OCI-LY7 (cell line): ENCODE data around the gene SIK3. TPM values are rescaled to one million over a fixed set of nuclear protein-coding genes. Genes with fewer than 3 reads are reported as not detected.
"Not testable (repeated sequence)": the region's sequence is repeated elsewhere in the genome, so short reads cannot be mapped to it uniquely, and the experiment has no call there.

Source experiments
- BruUV-seq: library from RNA; stranded (reverse); fragments of 400-500 nt; replicated peaks from 2 replicates; lab custom pipeline; 2021; lab: Mats Ljungman, UMichigan
- CTCF ChIA-PET: fragments of 300-600 bp; sonication (Branson Sonifier 250); formaldehyde crosslinking; loops from one replicate; lab custom pipeline; 2022; ENCODE audit warnings: antibody characterized with exemption; ENCODE audit not compliant: unreplicated experiment; lab: Charles Lee
- POLR2A ChIA-PET: fragments of 300-600 bp; sonication (Branson Sonifier 250); formaldehyde crosslinking; loops from one replicate; lab custom pipeline; 2022; ENCODE audit warnings: antibody characterized with exemption; lab: Charles Lee
- DNase-seq: peaks from one replicate; pipeline ENCODE4 v3.0.0-alpha.2; 2015; ENCODE audit warnings: low spot score
- H2AFZ ChIP-seq: fragments of 200-600 bp; sonication (generic), shearing (Covaris generic); 2 replicates; pipeline ENCODE4 v1.6.1; 2014; ENCODE audit warnings: mild to moderate bottlenecking, antibody characterized with exemption, low read length, moderate library complexity
- H3K27ac ChIP-seq: fragments of 200-600 bp; sonication (generic); 2 replicates; pipeline ENCODE4 v1.5.1; 2014; ENCODE audit warnings: mixed run types, low read depth, mild to moderate bottlenecking, moderate library complexity, low read length, inconsistent platforms; ENCODE audit not compliant: poor library complexity, severe bottlenecking
- H3K36me3 ChIP-seq: fragments of 200-600 bp; sonication (generic); 2 replicates; pipeline ENCODE4 v1.6.1; 2014; ENCODE audit warnings: mild to moderate bottlenecking, antibody characterized with exemption, low read length, moderate library complexity, mixed read lengths; ENCODE audit not compliant: insufficient read depth
- H3K4me1 ChIP-seq: fragments of 200-600 bp; sonication (generic); 2 replicates; pipeline ENCODE4 v1.5.1; 2014; ENCODE audit warnings: mild to moderate bottlenecking, low read length; ENCODE audit not compliant: insufficient read depth, poor library complexity, severe bottlenecking
- H3K4me2 ChIP-seq: fragments of 200-600 bp; sonication (generic); 2 replicates; pipeline ENCODE4 v1.6.1; 2014; ENCODE audit warnings: mild to moderate bottlenecking, low read length
- H3K4me3 ChIP-seq: fragments of 200-600 bp; sonication (generic); 2 replicates; pipeline ENCODE4 v1.5.1; 2014; ENCODE audit warnings: mild to moderate bottlenecking, low read depth, low read length; ENCODE audit not compliant: poor library complexity, severe bottlenecking
- H3K79me2 ChIP-seq: fragments of 200-600 bp; sonication (generic); 2 replicates; pipeline ENCODE4 v1.6.1; 2016; ENCODE audit warnings: low read depth, mild to moderate bottlenecking, low read length, moderate library complexity, mixed read lengths; ENCODE audit not compliant: insufficient read depth
- H3K9me2 ChIP-seq: fragments of 200-600 bp; sonication (generic); 2 replicates; pipeline ENCODE4 v1.6.1; 2016; ENCODE audit warnings: mild to moderate bottlenecking, low read length, mixed read lengths; ENCODE audit not compliant: insufficient read depth
- H3K9me3 ChIP-seq: fragments of 200-600 bp; sonication (generic); 2 replicates; pipeline ENCODE4 v1.6.1; 2014; ENCODE audit warnings: mild to moderate bottlenecking, mixed run types, low read length, mixed read lengths
- H4K20me1 ChIP-seq: fragments of 200-600 bp; sonication (generic); 2 replicates; pipeline ENCODE4 v1.6.1; 2014; ENCODE audit warnings: mild to moderate bottlenecking, antibody characterized with exemption, low read length, moderate library complexity, mixed read lengths; ENCODE audit not compliant: insufficient read depth
- EZH2phosphoT487 ChIP-seq: fragments of 200-600 bp; sonication (generic); IDR thresholded peaks from 2 replicates; pipeline ENCODE4 v1.6.1; 2018; ENCODE audit warnings: low read depth, borderline replicate concordance, mild to moderate bottlenecking, mixed run types, antibody characterized with exemption, low read length, moderate library complexity, mixed read lengths
- intact Hi-C: fragments of 100-400 bp; cut with micrococcal nuclease; formaldehyde crosslinking; loops from one replicate; pipeline ENCODE4 v1.10.0; 2022; ENCODE audit not compliant: unreplicated experiment
- total RNA-seq, 2 experiments: library from RNA; depleted of rRNA in 1 of 2; stranded (reverse); fragments of >200 nt in 1 of 2; shearing (Covaris generic) in 1 of 2; gene quantifications; 2 replicates each; pipeline ENCODE4 v1.2.3, GENCODE V29; 2014 to 2022
- TF ChIP-seq, protein P1 (sequence below): fragments of 200-600 bp; sonication (generic); conservative IDR thresholded peaks from 2 replicates; pipeline ENCODE4 v1.5.1; 2014; ENCODE audit warnings: mild to moderate bottlenecking, antibody characterized with exemption, low read length, moderate library complexity, mixed read lengths

Gene SIK3
- total RNA-seq, 2 experiments from 2014 or later, result 29.3 to 72.9 TPM

DNA sequence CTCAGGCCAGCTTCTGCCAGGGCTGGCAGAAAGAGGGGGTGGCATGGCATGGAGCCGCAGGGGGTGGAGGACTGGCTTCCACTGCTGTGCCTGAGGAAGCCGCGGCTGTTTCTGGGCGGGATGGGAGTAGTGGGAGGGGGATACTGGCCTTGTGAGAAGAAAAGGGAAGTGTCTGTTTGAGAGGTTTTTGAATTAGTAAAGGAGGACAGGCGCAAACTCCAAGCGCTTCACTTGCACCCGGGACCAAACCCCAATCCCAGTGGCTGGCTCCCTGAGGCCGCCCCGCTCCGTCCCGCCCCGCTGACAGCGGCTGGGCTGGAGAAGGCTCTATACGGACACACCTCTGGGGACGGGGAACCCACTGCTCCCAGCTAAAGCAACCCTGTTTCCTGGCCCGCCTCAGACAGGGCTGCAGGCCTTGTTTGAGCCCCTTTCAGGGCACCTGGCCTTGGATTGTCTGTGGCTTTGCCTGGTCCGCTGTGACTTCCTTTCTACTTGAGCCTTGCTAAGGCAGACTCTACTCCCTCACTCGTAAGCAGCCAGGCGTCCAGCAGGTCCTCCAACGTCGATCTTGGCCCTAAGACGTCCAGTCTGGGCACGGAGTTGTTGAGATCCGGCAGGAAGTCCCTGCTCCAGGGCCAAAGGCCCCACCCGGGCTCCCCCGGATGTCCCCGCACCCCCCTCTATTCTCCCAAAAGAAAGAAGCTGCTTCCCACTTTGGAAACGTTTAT, 263.0 kb downstream of the SIK3 start:
- H3K4me3 ChIP-seq, result peak overlapping the region; percentile 41
- H3K9me3 ChIP-seq, result no peaks in the 10 kb centered on the region
- intact Hi-C loops, result loop anchor here (5.0 kb wide), 1 partner anchor 43 kb away; the partner anchor contains the start of gene APOA5
- peak; percentile 27 for DNase-seq
- no peaks in the 10 kb centered on the region for H3K9me2 ChIP-seq
- no peaks in the 10 kb centered on the region for H4K20me1 ChIP-seq
- no peaks in the 10 kb centered on the region for H3K79me2 ChIP-seq
- H3K4me2 ChIP-seq, result peak overlapping the region; percentile 59
- BruUV-seq, result no TSS peak
- POLR2A ChIA-PET, result interaction anchor here (0.6 to 2.6 kb wide), 8 partner anchors 12 to 457 kb away, joined by 3 to 5 read pairs (median 4); partner anchors contain the start of gene APOA4
- H3K4me1 ChIP-seq, result peaks cover 13% of the 10 kb centered on the region
- CTCF ChIA-PET, result interaction anchor here (0.7 to 1.1 kb wide), 5 partner anchors 42 to 269 kb away, joined by 3 to 5 read pairs (median 3); partner anchors contain the start of genes APOA5 and ZPR1
- peak overlapping the region; percentile 80 for H2AFZ ChIP-seq
- no peak for TF ChIP-seq EZH2phosphoT487
- TF ChIP-seq, protein P1, sequence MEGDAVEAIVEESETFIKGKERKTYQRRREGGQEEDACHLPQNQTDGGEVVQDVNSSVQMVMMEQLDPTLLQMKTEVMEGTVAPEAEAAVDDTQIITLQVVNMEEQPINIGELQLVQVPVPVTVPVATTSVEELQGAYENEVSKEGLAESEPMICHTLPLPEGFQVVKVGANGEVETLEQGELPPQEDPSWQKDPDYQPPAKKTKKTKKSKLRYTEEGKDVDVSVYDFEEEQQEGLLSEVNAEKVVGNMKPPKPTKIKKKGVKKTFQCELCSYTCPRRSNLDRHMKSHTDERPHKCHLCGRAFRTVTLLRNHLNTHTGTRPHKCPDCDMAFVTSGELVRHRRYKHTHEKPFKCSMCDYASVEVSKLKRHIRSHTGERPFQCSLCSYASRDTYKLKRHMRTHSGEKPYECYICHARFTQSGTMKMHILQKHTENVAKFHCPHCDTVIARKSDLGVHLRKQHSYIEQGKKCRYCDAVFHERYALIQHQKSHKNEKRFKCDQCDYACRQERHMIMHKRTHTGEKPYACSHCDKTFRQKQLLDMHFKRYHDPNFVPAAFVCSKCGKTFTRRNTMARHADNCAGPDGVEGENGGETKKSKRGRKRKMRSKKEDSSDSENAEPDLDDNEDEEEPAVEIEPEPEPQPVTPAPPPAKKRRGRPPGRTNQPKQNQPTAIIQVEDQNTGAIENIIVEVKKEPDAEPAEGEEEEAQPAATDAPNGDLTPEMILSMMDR, result no peak
- H3K27ac ChIP-seq, result no peak overlapping the region
- no peaks in the 10 kb centered on the region for H3K36me3 ChIP-seq

DNA sequence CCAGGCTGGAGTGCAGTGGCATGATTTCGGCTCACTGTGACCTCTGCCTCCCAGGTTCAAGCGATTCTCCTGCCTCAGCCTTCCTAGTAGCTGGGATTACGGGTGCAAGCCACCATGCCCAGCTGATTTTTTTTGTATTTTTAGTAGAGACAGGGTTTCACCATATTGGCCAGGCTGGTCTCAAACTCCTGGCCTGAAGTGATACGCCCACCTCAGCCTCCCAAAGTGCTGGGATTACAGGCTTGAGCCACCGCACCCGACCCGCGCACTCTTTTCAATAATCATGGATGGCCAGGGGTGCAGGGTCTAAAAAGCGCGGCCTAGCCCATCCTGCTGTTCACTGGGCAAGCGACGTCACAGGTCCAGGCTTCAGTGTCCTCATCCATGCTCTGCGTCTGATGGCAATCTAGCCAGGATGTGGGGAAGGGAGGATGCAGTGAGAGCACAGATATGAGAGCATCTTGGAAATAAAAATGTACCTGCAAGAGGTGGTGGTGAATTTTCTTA, 263.6 kb downstream of the SIK3 start:
- H3K4me3 ChIP-seq, H3K36me3 ChIP-seq, H4K20me1 ChIP-seq, H3K27ac ChIP-seq, CTCF ChIA-PET, H2AFZ ChIP-seq, H3K4me2 ChIP-seq, H3K79me2 ChIP-seq, H3K9me2 ChIP-seq, H3K9me3 ChIP-seq, DNase-seq, BruUV-seq: not testable (repeated sequence)
- H3K4me1 ChIP-seq, result peaks cover 13% of the 10 kb centered on the region
- intact Hi-C loops, result loop anchor here (5.0 kb wide), 1 partner anchor 42 kb away; the partner anchor contains the start of gene APOA5
- POLR2A ChIA-PET, result interaction anchor here (0.6 kb wide), 1 partner anchor 524 kb away, joined by 3 read pairs; no protein-coding TSS in a partner anchor

DNA sequence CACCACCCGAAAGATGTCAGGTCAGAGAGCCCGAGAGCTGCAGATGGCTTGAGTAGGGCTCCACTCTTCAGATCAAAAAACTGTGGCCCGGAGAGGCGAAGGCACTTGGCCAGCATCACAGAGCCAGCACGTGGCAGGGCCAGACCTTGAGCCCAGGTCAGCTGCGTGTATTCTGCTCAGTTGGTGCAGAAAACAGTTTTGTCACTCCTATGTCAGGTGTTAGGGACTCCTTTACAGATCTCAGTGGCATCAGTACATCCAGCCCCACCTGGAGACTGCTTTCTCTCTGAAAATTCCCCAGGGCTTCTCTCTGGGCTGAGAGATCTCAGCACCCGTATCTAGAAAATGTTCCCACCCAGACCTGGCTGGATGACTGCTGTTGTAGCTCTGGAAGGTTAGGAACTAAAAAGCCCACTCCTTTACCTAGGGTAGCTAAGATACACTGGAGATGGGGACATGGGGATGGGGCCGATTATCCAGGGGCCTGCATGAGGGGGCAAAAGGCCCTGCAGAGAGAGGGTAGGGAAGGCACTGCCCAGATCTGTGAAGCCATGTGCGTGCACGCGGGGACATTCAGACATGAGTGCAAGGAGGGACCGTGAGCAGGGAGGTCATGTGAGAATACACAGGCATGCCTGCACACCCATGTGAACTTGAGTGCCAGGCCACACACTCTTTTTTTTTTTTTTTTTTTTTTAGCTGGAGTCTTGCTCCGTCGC, 264.3 kb downstream of the SIK3 start:
- no peaks in the 10 kb centered on the region for H3K79me2 ChIP-seq
- no peak overlapping the region for H3K27ac ChIP-seq

More for the DNA sequence above, 264.3 kb downstream of the SIK3 start:
- no peaks in the 10 kb centered on the region for H3K36me3 ChIP-seq
- BruUV-seq, result no TSS peak
- no peaks in the 10 kb centered on the region for H3K9me3 ChIP-seq
- no peaks in the 10 kb centered on the region for H4K20me1 ChIP-seq
- POLR2A ChIA-PET, result interaction anchor here (0.5 to 0.6 kb wide), 2 partner anchors 405 to 525 kb away, joined by 3 read pairs; no protein-coding TSS in a partner anchor
- no peak overlapping the region for H3K4me2 ChIP-seq
- no peak overlapping the region for H3K4me3 ChIP-seq
- peaks cover 13% of the 10 kb centered on the region for H3K4me1 ChIP-seq
- no peak overlapping the region for H2AFZ ChIP-seq
- intact Hi-C loops, result no loop called here
- CTCF ChIA-PET, result no interaction called here
- no peak for DNase-seq
- H3K9me2 ChIP-seq, result no peaks in the 10 kb centered on the region
- TF ChIP-seq EZH2phosphoT487, result no peak
- TF ChIP-seq, protein P1, result no peak
